Activated CD4-positive, alpha-beta T cell treated with anti-CD3 and anti-CD28 coated beads for 36 hours (primary cell): ENCODE measurements around the gene TJP1. TPM values are rescaled to one million over a fixed set of nuclear protein-coding genes. Genes with fewer than 3 reads are reported as not detected.
"Not testable (repeated sequence)": the region's sequence is repeated elsewhere in the genome, so short reads cannot be mapped to it uniquely, and the experiment has no call there.

Source experiments
- ATAC-seq: fragments of 200-7000 bp; cut with Tn5 transposase; one replicate; pipeline ENCODE4 v1.10.0; 2021; ENCODE audit warnings: mild to moderate bottlenecking, moderate library complexity
- CTCF ChIA-PET: fragments of 350-600 bp; sonication (Branson Sonifier 250); formaldehyde crosslinking; loops from one replicate; lab custom pipeline; 2021; ENCODE audit warnings: antibody characterized with exemption; lab: Charles Lee
- POLR2A ChIA-PET: fragments of 350-600 bp; sonication (Branson Sonifier 250); formaldehyde crosslinking; loops from one replicate; lab custom pipeline; 2021; ENCODE audit warnings: antibody characterized with exemption, inconsistent platforms; lab: Charles Lee
- DNase-seq: peaks from one replicate; pipeline ENCODE4 v3.0.0-alpha.2; 2020
- H3K27ac Mint-ChIP-seq: one replicate; pipeline ENCODE4 v1.8.0; 2021; ENCODE audit warnings: mixed read lengths
- H3K27me3 Mint-ChIP-seq: one replicate; pipeline ENCODE4 v1.8.0; 2021; ENCODE audit warnings: mixed read lengths
- H3K36me3 Mint-ChIP-seq: one replicate; pipeline ENCODE4 v1.8.0; 2021; ENCODE audit warnings: low read depth, mixed read lengths
- H3K4me1 Mint-ChIP-seq: one replicate; pipeline ENCODE4 v1.8.0; 2021; ENCODE audit warnings: mixed read lengths
- H3K4me3 Mint-ChIP-seq: one replicate; pipeline ENCODE4 v1.8.0; 2021; ENCODE audit warnings: mild to moderate bottlenecking, moderate library complexity, mixed read lengths
- H3K9me3 Mint-ChIP-seq: one replicate; pipeline ENCODE4 v1.8.0; 2021; ENCODE audit warnings: low read depth, mixed read lengths
- intact Hi-C, 2 experiments: fragments of 100-400 bp; cut with DNase I in 1 of 2; cut with micrococcal nuclease in 1 of 2; formaldehyde crosslinking; loops; one replicate each; pipeline versions ENCODE4 v1.14.2 to v1.15.1; 2022 to 2024; cut with DNase I, micrococcal nuclease
- total RNA-seq, 2 experiments: library from RNA; stranded (reverse); gene quantifications; one replicate each; pipeline ENCODE4 v1.2.3, GENCODE V29; 2021

The TJP1 gene
- total RNA-seq, 2 experiments from 2014 or later = 0.09 TPM; not detected in 1

DNA sequence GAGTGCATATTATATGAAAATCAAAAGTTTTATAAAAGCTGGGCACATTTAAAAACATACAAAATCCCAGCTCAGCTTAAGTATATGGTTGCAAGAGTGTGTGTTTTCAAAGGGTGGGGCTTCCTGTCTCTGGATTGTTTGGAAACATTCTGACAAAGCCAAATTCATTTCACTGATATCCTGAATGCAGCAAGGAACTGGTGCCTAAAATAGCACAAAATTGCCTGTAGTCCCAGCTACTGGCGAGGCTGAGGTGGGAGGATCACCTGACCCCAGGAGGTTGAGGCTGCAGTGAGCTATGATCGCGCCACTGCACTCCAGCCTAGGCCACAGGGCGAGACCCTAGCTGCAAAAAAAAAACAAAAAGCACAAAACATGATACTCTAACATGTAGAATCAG, 13.0 kb upstream of the TJP1 start:
- ATAC-seq = no peak
- peaks cover 56% of the 10 kb centered on the region for H3K27me3 Mint-ChIP-seq
- H3K4me3 Mint-ChIP-seq = no peak overlapping the region
- H3K36me3 Mint-ChIP-seq = peaks cover 2% of the 10 kb centered on the region
- intact Hi-C loops = no loop called here
- peaks cover 6% of the 10 kb centered on the region for H3K9me3 Mint-ChIP-seq
- POLR2A ChIA-PET = interaction anchor here (0.6 kb wide), 1 partner anchor 10 kb away, joined by 3 read pairs; no protein-coding TSS in a partner anchor
- CTCF ChIA-PET = no interaction called here
- DNase-seq = no peak
- no peaks in the 10 kb centered on the region for H3K4me1 Mint-ChIP-seq
- no peak overlapping the region for H3K27ac Mint-ChIP-seq

DNA sequence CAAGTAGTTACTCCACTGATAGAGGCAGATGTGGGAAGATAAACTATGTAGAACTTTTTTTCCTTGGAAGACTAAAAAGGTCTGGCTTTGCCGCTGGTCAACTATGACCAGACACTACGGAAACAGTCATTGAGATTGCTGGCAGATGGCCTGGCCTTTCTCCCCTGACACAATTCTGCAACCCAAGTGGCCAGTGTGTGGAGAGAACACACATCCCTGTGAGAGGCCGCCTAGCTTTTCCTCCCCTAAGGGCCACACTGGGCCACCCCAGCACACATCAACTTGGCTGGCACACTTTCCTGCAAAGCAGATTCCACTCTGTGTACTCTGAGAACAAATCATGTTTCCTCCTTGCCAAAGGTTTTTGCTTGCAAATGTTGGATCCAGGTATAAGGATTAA, 10.4 kb upstream of the TJP1 start:
- ChIA-PET CTCF (interaction anchor here (1.0 kb wide), 1 partner anchor 94 kb away, joined by 3 read pairs; no protein-coding TSS in a partner anchor), POLR2A (no interaction called here)
- intact Hi-C loops = no loop called here
- Mint-ChIP-seq H3K4me3 (no peak overlapping the region), H3K27me3 (peaks cover 55% of the 10 kb centered on the region), H3K4me1 (no peaks in the 10 kb centered on the region), H3K27ac (no peak overlapping the region), H3K36me3 (peaks cover 2% of the 10 kb centered on the region), H3K9me3 (peaks cover 6% of the 10 kb centered on the region)
- ATAC-seq (no peak), DNase-seq (no peak)

DNA sequence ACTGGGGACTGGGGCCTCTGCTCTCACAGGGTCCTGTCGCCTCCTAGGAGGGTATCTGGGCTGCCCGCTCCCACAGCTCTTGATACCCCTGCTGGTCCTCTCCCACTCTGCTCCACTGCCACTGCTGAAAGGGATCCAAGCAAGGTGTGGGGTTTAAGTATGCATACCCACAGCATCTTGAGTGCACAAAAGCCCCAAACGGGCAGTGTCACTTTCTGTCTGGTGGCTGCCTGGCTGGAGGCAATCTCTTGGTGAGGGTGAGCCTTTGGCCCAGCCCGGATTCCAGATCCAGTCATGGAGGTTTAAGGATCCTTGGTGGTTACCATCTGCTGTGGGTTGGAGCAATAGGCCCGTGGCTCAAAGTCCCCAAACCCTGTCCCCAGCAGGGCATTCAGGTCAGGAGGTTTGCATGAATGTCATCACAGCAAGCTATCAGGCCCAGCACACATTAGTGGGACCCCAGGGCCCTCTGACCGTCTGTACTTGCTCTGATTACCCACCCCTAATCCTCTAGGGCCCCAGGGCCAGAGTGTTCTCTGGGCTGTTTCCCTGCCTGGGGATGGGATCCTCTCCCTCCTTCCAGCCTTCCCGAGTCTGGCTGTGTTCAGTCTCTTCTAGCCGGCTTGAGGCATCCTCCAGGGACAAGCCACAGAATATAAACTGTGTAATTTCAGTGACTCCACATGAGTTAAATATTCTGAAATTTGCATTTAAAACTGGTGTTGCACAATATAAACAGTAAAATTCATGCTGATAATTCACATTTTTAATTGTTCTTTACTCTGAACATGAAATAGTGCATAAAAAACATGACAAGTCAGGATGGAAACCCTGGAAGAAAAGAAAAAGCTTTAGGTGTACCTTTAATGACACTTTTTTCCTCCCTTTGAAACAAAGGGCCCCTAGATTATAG, 4.9 kb upstream of the TJP1 start:
- Mint-ChIP-seq H3K4me1 (peaks cover 17% of the 10 kb centered on the region), H3K9me3 (peaks cover 6% of the 10 kb centered on the region), H3K36me3 (peaks cover 6% of the 10 kb centered on the region), H3K4me3 (no peak overlapping the region), H3K27me3 (peaks cover 58% of the 10 kb centered on the region), H3K27ac (no peak overlapping the region)
- ATAC-seq = no peak
- CTCF ChIA-PET = no interaction called here
- POLR2A ChIA-PET = no interaction called here
- DNase-seq = no peak
- intact Hi-C loops = loop anchor here in 1 of 2 experiments (10.0 kb wide), 1 partner anchor 782 kb away; no protein-coding TSS in a partner anchor

DNA sequence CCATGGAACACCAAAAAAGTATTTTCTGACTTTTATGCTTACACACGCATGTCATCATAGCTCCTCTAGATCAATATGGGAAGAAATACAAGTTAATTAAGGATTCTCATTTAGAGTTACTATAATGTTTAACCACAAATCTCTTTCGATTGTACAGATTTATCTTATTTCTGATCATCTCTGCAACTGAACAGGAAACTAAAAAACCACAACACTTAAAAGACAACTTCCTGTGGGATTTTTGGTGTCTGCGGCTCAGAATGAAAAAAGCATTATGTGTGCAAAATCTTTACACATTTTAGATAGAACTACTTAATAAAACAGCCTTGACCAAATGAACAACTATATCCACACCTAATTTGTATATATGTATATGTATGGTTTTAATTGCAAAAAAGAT, 3.0 kb upstream of the TJP1 start:
- Mint-ChIP-seq H3K27me3 (peaks cover 51% of the 10 kb centered on the region), H3K4me1 (peaks cover 17% of the 10 kb centered on the region), H3K9me3 (peaks cover 4% of the 10 kb centered on the region), H3K27ac (no peak overlapping the region), H3K36me3 (peaks cover 5% of the 10 kb centered on the region), H3K4me3 (no peak overlapping the region)
- intact Hi-C loops = loop anchor here in 1 of 2 experiments (10.0 kb wide), 1 partner anchor 780 kb away; no protein-coding TSS in a partner anchor
- DNase-seq = peak; percentile 34
- CTCF ChIA-PET = interaction anchor here (0.6 kb wide), 1 partner anchor 100 kb away, joined by 5 read pairs; no protein-coding TSS in a partner anchor
- no peak for ATAC-seq
- POLR2A ChIA-PET = interaction anchor here (0.6 kb wide), 1 partner anchor 10 kb away, joined by 3 read pairs; no protein-coding TSS in a partner anchor

DNA sequence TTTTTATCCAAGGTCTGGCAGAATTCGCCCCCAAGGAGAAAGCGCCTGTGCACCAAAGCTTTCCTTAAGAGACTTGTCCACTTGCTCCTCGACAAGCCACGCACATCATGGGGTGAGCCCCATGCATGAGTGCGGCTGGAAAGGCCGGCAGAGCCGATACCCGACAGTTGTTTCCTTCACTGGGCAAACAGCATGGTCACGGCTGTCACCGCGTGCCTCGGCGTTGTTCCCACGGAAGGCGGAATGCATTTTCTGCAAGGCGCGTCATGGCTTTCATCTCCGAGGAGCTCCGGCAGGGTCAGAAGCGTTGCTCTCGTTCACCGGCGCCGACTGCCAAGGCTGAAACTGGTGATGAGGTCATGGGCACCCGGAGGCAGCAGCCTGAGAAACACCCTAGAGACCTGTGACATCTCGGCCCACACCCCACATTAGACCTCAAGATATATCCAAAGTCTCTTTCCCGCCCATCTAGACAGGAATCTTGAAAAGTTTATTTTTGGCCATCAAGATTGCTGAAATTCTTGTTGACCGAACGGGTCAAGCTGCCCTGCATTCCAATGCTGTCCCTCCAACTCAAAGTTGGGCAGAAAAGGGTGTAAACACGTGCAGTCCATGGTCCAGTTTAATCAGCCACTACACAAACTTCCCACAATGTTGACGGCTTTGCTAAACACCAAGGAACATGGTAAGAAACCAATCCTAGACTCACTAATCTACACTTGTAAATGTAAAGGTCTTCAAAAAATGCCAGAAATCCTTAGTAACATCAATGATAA, 604 bp upstream of the TJP1 start:
- ChIA-PET POLR2A (no interaction called here), CTCF (no interaction called here)
- DNase-seq = peak; percentile 38
- H3K4me3 Mint-ChIP-seq = peak overlapping the region; percentile 32
- no peak overlapping the region for H3K27ac Mint-ChIP-seq
- peaks cover 5% of the 10 kb centered on the region for H3K36me3 Mint-ChIP-seq
- ATAC-seq = no peak
- intact Hi-C loops = loop anchor here in 1 of 2 experiments (5.0 to 10.0 kb wide), 2 partner anchors 251 to 778 kb away; a partner anchor contains a TSS
- H3K4me1 Mint-ChIP-seq = peaks cover 17% of the 10 kb centered on the region
- H3K9me3 Mint-ChIP-seq = peaks cover 4% of the 10 kb centered on the region
- peaks cover 58% of the 10 kb centered on the region for H3K27me3 Mint-ChIP-seq

DNA sequence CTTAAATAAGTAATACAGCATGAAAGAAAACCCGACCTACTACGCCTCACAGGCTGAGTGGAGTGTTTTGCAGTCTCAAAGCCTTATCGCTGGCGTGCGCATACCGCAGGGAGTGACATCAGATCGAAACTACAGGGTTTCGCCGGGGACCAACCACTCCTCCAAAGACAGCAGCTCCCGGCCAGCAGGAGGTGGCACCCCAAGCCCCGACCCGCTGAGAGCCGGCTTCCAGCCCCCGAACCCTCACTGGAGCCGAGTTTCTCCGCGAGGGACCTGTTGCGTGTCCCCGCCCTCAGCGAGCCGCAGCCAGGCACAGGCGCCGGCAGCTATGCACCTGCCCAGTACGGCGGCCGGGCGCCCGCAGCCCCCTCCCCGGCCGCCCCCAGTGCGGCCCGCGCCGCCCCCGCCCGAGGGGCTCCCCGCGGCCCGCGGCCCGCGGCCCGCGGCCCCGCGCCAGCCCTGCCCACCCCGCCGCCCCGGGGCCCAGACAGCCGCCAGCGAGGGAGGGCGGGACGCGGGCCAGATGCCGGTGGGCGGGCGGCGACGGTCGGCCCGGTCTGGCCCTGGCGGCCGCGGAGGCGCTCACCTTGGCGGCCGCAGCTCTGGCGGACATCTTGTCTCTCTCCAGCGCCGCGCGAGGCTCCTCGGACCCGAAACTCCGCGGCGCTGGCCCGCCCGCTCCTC, 710 bp downstream of the TJP1 start:
- CTCF ChIA-PET = no interaction called here
- Mint-ChIP-seq H3K36me3 (peaks cover 11% of the 10 kb centered on the region), H3K9me3 (peaks cover 12% of the 10 kb centered on the region), H3K4me3 (no peak overlapping the region), H3K27me3 (peaks cover 56% of the 10 kb centered on the region), H3K27ac (no peak overlapping the region), H3K4me1 (peaks cover 16% of the 10 kb centered on the region)
- peak; percentile 72 for ATAC-seq
- peak; percentile 65 for DNase-seq
- intact Hi-C loops = loop anchor here in 1 of 2 experiments (5.0 to 10.0 kb wide), 2 partner anchors 249 to 777 kb away; a partner anchor contains a TSS
- POLR2A ChIA-PET = interaction anchor here (0.6 kb wide), 1 partner anchor 40 kb away, joined by 3 read pairs; no protein-coding TSS in a partner anchor

DNA sequence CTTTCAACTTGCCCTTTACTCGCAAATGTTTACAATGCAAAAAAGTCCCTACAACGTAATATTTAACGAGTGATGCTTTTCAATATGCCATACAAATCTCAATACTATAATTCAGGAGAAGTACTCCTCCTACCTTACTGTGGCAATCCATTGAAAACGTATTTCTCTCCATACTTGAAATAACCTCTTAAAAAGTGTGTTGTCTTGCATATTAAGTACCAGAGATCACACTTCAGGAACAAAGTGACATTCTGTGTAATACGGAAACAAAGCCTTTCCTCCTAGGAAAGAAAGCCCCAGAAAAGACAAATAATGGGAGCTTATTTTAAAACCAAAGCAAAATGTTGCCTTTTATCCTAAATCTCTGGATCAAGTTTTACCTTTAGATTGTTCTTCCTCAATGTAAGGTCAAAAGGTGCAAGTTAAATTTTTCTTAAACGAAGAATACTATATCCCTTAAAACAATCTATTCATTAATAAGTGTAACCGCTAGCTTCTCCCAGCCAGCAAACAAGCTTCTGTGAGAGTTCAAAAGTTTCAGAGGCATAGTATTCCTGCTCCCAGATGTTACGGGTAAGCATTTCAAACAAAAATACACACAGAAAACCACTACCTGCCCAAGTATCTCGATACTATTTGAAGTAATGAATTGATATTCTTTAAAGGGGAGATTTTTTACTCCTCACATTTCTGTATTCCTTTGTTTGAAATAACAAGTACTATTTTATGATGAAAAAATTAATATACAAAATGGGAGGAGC, 1.7 kb downstream of the TJP1 start:
- ATAC-seq (no peak), DNase-seq (no peak)
- Mint-ChIP-seq H3K4me1 (peaks cover 11% of the 10 kb centered on the region), H3K27ac (no peak overlapping the region), H3K36me3 (peaks cover 11% of the 10 kb centered on the region), H3K4me3 (no peak overlapping the region), H3K27me3 (peaks cover 54% of the 10 kb centered on the region), H3K9me3 (peaks cover 12% of the 10 kb centered on the region)
- intact Hi-C loops = loop anchor here in 1 of 2 experiments (5.0 to 10.0 kb wide), 2 partner anchors 248 to 776 kb away; a partner anchor contains a TSS
- POLR2A ChIA-PET = no interaction called here
- CTCF ChIA-PET = no interaction called here

DNA sequence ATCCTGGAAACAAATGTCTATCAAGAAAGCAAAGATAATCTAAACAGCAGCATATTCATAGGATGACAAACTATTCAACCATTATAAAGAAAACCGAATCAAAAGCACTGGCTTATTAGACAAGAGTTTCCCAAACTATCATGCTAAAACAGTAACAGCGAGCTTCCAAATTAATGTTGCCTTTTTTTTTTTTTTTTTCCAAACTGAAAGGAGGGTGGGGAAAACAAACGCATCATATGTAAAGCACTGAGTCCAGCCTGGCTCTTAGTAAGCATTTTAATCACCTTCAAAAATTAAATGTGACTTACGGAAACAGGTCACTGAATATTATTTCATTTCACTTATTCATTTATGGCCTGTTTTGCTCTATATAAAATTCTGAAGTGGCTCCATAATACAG, 2.3 kb downstream of the TJP1 start:
- ChIA-PET POLR2A (no interaction called here), CTCF (no interaction called here)
- H3K27ac Mint-ChIP-seq = no peak overlapping the region
- H3K4me3 Mint-ChIP-seq = no peak overlapping the region
- H3K9me3 Mint-ChIP-seq = peaks cover 12% of the 10 kb centered on the region
- H3K4me1 Mint-ChIP-seq = peaks cover 5% of the 10 kb centered on the region
- intact Hi-C loops = loop anchor here (5.0 to 10.0 kb wide), 3 partner anchors 105 to 775 kb away; a partner anchor contains a TSS
- peaks cover 59% of the 10 kb centered on the region for H3K27me3 Mint-ChIP-seq
- DNase-seq (no peak), ATAC-seq (no peak)
- H3K36me3 Mint-ChIP-seq = peaks cover 11% of the 10 kb centered on the region

DNA sequence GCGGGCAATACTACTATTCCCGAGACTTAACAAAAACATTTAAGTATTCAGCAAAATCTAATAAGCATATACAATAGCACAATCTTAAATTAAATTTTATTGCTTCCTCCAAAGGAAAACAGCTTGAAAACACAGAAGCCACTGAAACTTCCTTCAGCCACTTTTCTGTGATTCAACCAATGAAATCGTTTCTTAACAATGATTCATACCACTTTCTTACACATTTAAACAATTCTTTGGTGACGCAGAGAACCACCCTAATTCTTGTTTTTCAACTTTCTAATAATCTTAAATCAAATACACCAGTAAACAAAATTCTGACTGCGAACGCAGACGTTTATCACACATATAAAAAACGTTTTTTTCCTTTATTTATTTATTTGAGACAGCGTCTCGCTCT, 4.1 kb downstream of the TJP1 start:
- intact Hi-C loops = loop anchor here in 1 of 2 experiments (10.0 kb wide), 1 partner anchor 107 kb away; no protein-coding TSS in a partner anchor
- peaks cover 9% of the 10 kb centered on the region for H3K36me3 Mint-ChIP-seq

DNA sequence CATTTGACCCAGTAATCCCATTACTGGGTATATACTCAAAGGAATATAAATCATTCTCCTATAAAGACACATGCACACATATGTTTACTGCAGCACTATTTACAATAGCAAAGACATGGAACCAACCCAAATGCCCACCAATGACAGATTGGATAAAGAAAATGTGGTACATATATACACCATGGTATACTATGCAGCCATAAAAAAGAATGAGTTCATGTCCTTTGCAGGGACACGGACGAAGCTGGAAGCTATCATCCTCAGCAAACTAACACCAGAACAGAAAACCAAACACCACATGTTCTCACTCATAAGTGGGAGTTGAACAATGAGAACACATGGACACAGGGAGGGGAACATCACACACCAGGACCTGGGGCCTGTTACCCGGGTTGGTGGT, 4.8 kb downstream of the TJP1 start:
- H3K9me3 Mint-ChIP-seq, H3K27ac Mint-ChIP-seq, POLR2A ChIA-PET, ATAC-seq, DNase-seq, H3K4me1 Mint-ChIP-seq, H3K36me3 Mint-ChIP-seq, H3K4me3 Mint-ChIP-seq: not testable (repeated sequence)
- H3K27me3 Mint-ChIP-seq = peaks cover 65% of the 10 kb centered on the region
- intact Hi-C loops = loop anchor here in 1 of 2 experiments (10.0 kb wide), 1 partner anchor 107 kb away; no protein-coding TSS in a partner anchor
- CTCF ChIA-PET = interaction anchor here (1.1 kb wide), 1 partner anchor 17 kb away, joined by 3 read pairs; no protein-coding TSS in a partner anchor

More for the DNA sequence above, 4.1 kb downstream of the TJP1 start:
- Mint-ChIP-seq H3K9me3 (peaks cover 9% of the 10 kb centered on the region), H3K4me1 (peaks cover 1% of the 10 kb centered on the region), H3K27ac (no peak overlapping the region), H3K4me3 (no peak overlapping the region), H3K27me3 (peaks cover 67% of the 10 kb centered on the region)
- POLR2A ChIA-PET = no interaction called here
- CTCF ChIA-PET = no interaction called here
- ATAC-seq = no peak
- no peak for DNase-seq
